SK-N-SH (cell line): Measurements from ENCODE around the gene KLHL17. TPM values are rescaled to one million over a fixed set of nuclear protein-coding genes. Genes with fewer than 3 reads are reported as not detected.
"Not testable (repeated sequence)": the region's sequence is repeated elsewhere in the genome, so short reads cannot be mapped to it uniquely, and the experiment has no call there.

ENCODE experiments used
- CTCF ChIA-PET: fragments of 300-600, 350-600 bp; formaldehyde crosslinking; extraction: SDS; loops from one replicate; lab custom pipeline; 2021; lab: Yijun Ruan, JAX
- POLR2A ChIA-PET: fragments of 350-600 bp; sonication (Branson Sonifier 250); formaldehyde crosslinking; extraction: SDS; loops from one replicate; lab custom pipeline; 2020; ENCODE audit warnings: antibody characterized with exemption, inconsistent platforms; lab: Yijun Ruan, JAX
- DNase-seq: peaks from one replicate; pipeline ENCODE4 v3.0.0; 2012
- H2AFZ ChIP-seq: fragments of 200-600 bp; sonication (generic); 2 replicates; pipeline ENCODE4 v1.8.1; 2016; ENCODE audit warnings: antibody characterized with exemption, mild to moderate bottlenecking, low read depth
- H3F3A ChIP-seq: fragments of 200-600 bp; sonication (generic); replicated peaks from 2 replicates; pipeline ENCODE3; 2016; ENCODE audit warnings: antibody characterized with exemption, mild to moderate bottlenecking; ENCODE audit not compliant: insufficient read depth
- H3K27ac ChIP-seq, 2 experiments: fragments of 200-500 bp in 1 of 2; fragments of 200-600 bp in 1 of 2; sonication (Bioruptor generic) in 1 of 2; sonication (generic), shearing (Covaris generic) in 1 of 2; 2 replicates each; pipeline versions ENCODE4 v1.5.1 to v1.6.1; 2014 to 2016; ENCODE audit warnings: low read depth in 2 of 2, inconsistent platforms in 1 of 2, low read length in 1 of 2, mild to moderate bottlenecking in 1 of 2, mixed read lengths in 1 of 2
- H3K27me3 ChIP-seq: fragments of 200-600 bp; sonication (generic), shearing (Covaris generic); 2 replicates; pipeline ENCODE4 v1.6.1; 2016; ENCODE audit warnings: mixed run types; ENCODE audit not compliant: insufficient read depth
- H3K36me3 ChIP-seq, 2 experiments: fragments of 200-500 bp in 1 of 2; fragments of 200-600 bp in 1 of 2; sonication (Bioruptor generic) in 1 of 2; sonication (generic) in 1 of 2; replicated peaks in 1 of 2; 2 replicates each; pipeline versions ENCODE3 to v1.5.1; 2014 to 2016; ENCODE audit warnings: low read length in 1 of 2, mild to moderate bottlenecking in 1 of 2; ENCODE audit not compliant: insufficient read depth in 2 of 2, control insufficient read depth in 1 of 2
- H3K4me1 ChIP-seq, 2 experiments: fragments of 200-500 bp in 1 of 2; fragments of 200-600 bp in 1 of 2; sonication (Bioruptor generic) in 1 of 2; sonication (generic), shearing (Covaris generic) in 1 of 2; 2 replicates each; pipeline versions ENCODE4 v1.5.1 to v1.6.1; 2014 to 2016; ENCODE audit warnings: low read depth in 1 of 2, low read length in 1 of 2, mixed run types in 1 of 2; ENCODE audit not compliant: insufficient read depth in 2 of 2, control insufficient read depth in 1 of 2
- H3K4me2 ChIP-seq: fragments of 200-600 bp; sonication (generic), shearing (Covaris generic); 2 replicates; pipeline ENCODE4 v1.6.1; 2017; ENCODE audit warnings: mixed run types
- H3K4me3 ChIP-seq, 2 experiments: fragments of 200-500 bp in 1 of 2; fragments of 200-600 bp in 1 of 2; sonication (Bioruptor generic) in 1 of 2; sonication (generic), shearing (Covaris generic) in 1 of 2; 2 replicates each; pipeline versions ENCODE4 v1.5.1 to v1.8.1; 2014 to 2016; ENCODE audit warnings: low read depth in 2 of 2, inconsistent platforms in 1 of 2, low read length in 1 of 2, mild to moderate bottlenecking in 1 of 2, mixed read lengths in 1 of 2, moderate library complexity in 1 of 2
- H3K79me2 ChIP-seq: fragments of 200-600 bp; sonication (generic); 2 replicates; pipeline ENCODE4 v1.8.1; 2017; ENCODE audit warnings: mild to moderate bottlenecking; ENCODE audit not compliant: insufficient read depth
- H3K9ac ChIP-seq: fragments of 200-600 bp; sonication (generic); 2 replicates; pipeline ENCODE4 v1.6.1; 2017; ENCODE audit warnings: mixed run types
- H3K9me2 ChIP-seq: fragments of 200-600 bp; sonication (generic); 2 replicates; pipeline ENCODE4 v1.6.1; 2017; ENCODE audit warnings: mixed run types
- H3K9me3 ChIP-seq: fragments of 200-600 bp; sonication (generic); 2 replicates; pipeline ENCODE4 v1.6.1; 2017; ENCODE audit warnings: mixed run types, mild to moderate bottlenecking, moderate library complexity
- H4K20me1 ChIP-seq: fragments of 200-600 bp; sonication (generic); 2 replicates; pipeline ENCODE4 v1.6.1; 2017; ENCODE audit warnings: mild to moderate bottlenecking, mixed run types; ENCODE audit not compliant: insufficient read depth
- ELF1 ChIP-seq: IDR thresholded peaks from 2 replicates; pipeline ENCODE4 v1.4.0; 2012
- EP300 ChIP-seq, 2 experiments: IDR thresholded peaks; 2 replicates each; pipeline versions ENCODE4 v1.4.0 to v1.6.1; 2012; ENCODE audit warnings: borderline replicate concordance in 1 of 2, low read depth in 1 of 2, low read length in 1 of 2
- NRF1 ChIP-seq: IDR thresholded peaks from 2 replicates; pipeline ENCODE4 v1.6.1; 2012; ENCODE audit warnings: low read depth, mild to moderate bottlenecking, low read length
- PBX3 ChIP-seq: IDR thresholded peaks from 2 replicates; pipeline ENCODE4; 2012
- POLR2AphosphoS5 ChIP-seq: IDR thresholded peaks from 2 replicates; pipeline ENCODE4 v1.6.1; 2012; ENCODE audit warnings: low read depth, low read length
- RFX5 ChIP-seq: IDR thresholded peaks from 2 replicates; pipeline ENCODE4 v1.6.1; 2012; ENCODE audit warnings: mild to moderate bottlenecking, improper control_type of control experiment, low read length
- RXRA ChIP-seq: IDR thresholded peaks from 2 replicates; pipeline ENCODE4 v1.4.0; 2012; ENCODE audit warnings: low read depth, mild to moderate bottlenecking, borderline replicate concordance
- SMC3 ChIP-seq: IDR thresholded peaks from 2 replicates; pipeline ENCODE4 v1.6.1; 2012; ENCODE audit warnings: low read depth, low read length, improper control_type of control experiment
- TAF1 ChIP-seq: IDR thresholded peaks from 2 replicates; pipeline ENCODE4 v1.6.1; 2012; ENCODE audit warnings: low read depth, mild to moderate bottlenecking, low read length, moderate library complexity, borderline replicate concordance
- WGBS: methylation state at CpG from one replicate; pipeline ENCODE4 v1.1.6; 2017; ENCODE audit warnings: low lambda C conversion rate; 5-methylcytosine and 5-hydroxymethylcytosine counted together
- polyA plus RNA-seq, 3 experiments: library from polyadenylated mRNA; depleted of rRNA; stranded (reverse); fragments of >200 nt; gene quantifications; 2 replicates each; pipeline ENCODE4 v1.2.3, GENCODE V29; 2012

Gene KLHL17
- polyA plus RNA-seq, 1 of the 3 experiments (the other 2 are of a cell fraction), result 27.3 TPM

- TF ChIP-seq PBX3 (no peak), TAF1 (no peak), RFX5 (no peak), SMC3 (no peak), EP300 (IDR thresholded peaks at IDR 0.05; ENCODE audit: borderline replicate concordance in 1 of 2, low read depth in 1 of 2, low read length in 1 of 2) (no peak), ELF1 (no peak)
Measured at GRCh38 chr1:1011396-1011949, 51.1 kb downstream of the KLHL17 start (continued).

- H3K4me1 ChIP-seq, H3K9me3 ChIP-seq, H3K79me2 ChIP-seq, H3K9me2 ChIP-seq, H4K20me1 ChIP-seq, H3K27me3 ChIP-seq, H3K36me3 ChIP-seq, POLR2A ChIA-PET, H3F3A ChIP-seq, DNase-seq: not testable (repeated sequence)
- peak overlapping the region; percentile 49; the same call in 1 of the 2 replicates for H3K9ac ChIP-seq
- H2AFZ ChIP-seq, result peak overlapping the region; percentile 89
- H3K27ac ChIP-seq, result peak overlapping the region in 1 of 2 experiments; percentile 70; a peak in 2 of 4 replicates
- peak overlapping the region; percentile 45 to 52; a peak in 2 of 4 replicates for H3K4me3 ChIP-seq
- CTCF ChIA-PET, result interaction anchor here (0.7 to 6.1 kb wide), 5 partner anchors 11 to 47 kb away, joined by 3 to 38 read pairs (median 4); no protein-coding TSS in a partner anchor
- H3K4me2 ChIP-seq, result peak overlapping the region; percentile 70
- 87% methylated on average over 12 of the region's 13 CpGs for WGBS
Measured at GRCh38 chr1:1012736-1013104, 52.3 kb downstream of the KLHL17 start.

- Histone ChIP-seq H3F3A (no peaks in the 10 kb centered on the region), H3K27me3 (no peaks in the 10 kb centered on the region), H3K79me2 (no peaks in the 10 kb centered on the region), H3K27ac (peak within 1 kb of the TSS in 1 of 2 experiments; percentile 70; a peak in 2 of 4 replicates), H4K20me1 (no peaks in the 10 kb centered on the region), H3K9me3 (no peaks in the 10 kb centered on the region), H3K36me3 (no peaks in the 10 kb centered on the region), H3K4me3 (peak within 1 kb of the TSS; percentile 45 to 52; a peak in 3 of 4 replicates), H3K9me2 (no peaks in the 10 kb centered on the region), H3K9ac (peak within 1 kb of the TSS; percentile 49; the same call in 1 of the 2 replicates), H3K4me1 (peaks cover 0 to 7% of the 10 kb centered on the region in 2 experiments; a peak in 1 of 4 replicates), H2AFZ (peak within 1 kb of the TSS; percentile 89), H3K4me2 (peak within 1 kb of the TSS; percentile 70)
- TF ChIP-seq NRF1, result peak; percentile 21; the same call in 1 of the 2 replicates
- TF ChIP-seq POLR2AphosphoS5, result 0 out of 2 replicates have a peak, but pooled peaks have one; percentile 35
- no peak for TF ChIP-seq RXRA
- POLR2A ChIA-PET, result interaction anchor here (1.0 kb wide), 1 partner anchor 9 kb away, joined by 3 read pairs; no protein-coding TSS in a partner anchor
- CTCF ChIA-PET, result interaction anchor here (0.7 to 6.1 kb wide), 11 partner anchors 8 to 59 kb away, joined by 3 to 38 read pairs (median 4); no protein-coding TSS in a partner anchor
- WGBS, result 22% methylated on average over 15 of the region's 30 CpGs
- no peak for DNase-seq
Measured at GRCh38 chr1:1013105-1013921, 52.9 kb downstream of the KLHL17 start, which contains the start of gene ISG15. TSS of gene ISG15 (plus strand) at chr1:1013497. CDS start at chr1:1013574, 77 bp downstream.
